Peyer's patch (tissue), 4 donors: ENCODE measurements around the gene CACNA1A.

Source experiments
- POLR2A ChIP-seq, 2 donors: fragments of 450-650 bp; IDR thresholded peaks; one replicate each; pipeline ENCODE4 v1.5.1; 2017; ENCODE audit warnings: antibody characterized with exemption in 2 of 2, mild to moderate bottlenecking in 2 of 2, moderate library complexity in 2 of 2
- TF ChIP-seq, protein P1 (sequence below), 6 experiments: fragments of 450-650 bp in 4 of 6; fragments of 200-600 bp in 2 of 6; sonication (generic) in 1 of 6; IDR thresholded peaks; one replicate each; pipeline ENCODE4 v1.5.1; 2017 to 2019; ENCODE audit warnings: antibody characterized with exemption in 6 of 6, mild to moderate bottlenecking in 3 of 6, moderate library complexity in 1 of 6

DNA sequence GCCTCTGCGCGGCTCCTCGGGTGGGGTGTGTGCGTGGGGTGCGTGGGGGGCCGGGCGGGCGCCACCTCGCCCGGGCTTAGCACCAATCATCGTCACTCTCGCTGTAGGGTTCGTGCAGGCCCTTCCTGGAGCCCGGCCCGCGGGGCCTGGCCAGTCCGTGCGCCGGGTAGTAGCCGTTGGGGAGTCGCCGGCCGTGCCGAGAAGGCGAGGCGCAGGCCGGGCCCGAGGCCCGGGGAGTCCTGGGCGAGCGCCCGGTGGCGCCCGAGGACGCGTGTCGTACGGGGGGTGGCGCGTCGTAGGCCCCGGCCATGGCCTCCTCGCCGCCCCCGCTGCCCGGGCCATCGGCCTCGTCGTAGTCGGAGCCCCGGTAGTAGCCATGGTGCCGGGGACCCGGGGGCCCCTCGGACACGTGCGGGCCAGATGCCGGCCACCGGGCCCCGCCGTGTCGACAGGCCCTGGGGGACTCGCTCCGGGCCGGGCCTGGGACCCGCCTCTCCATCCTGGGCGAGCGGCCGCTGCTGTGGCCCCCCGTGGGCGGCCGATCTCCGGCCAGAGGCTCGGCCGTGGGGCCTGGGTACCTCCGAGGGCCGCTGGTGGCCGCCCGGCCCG, 298.9 kb downstream of the CACNA1A start:
- TF ChIP-seq, protein P1, sequence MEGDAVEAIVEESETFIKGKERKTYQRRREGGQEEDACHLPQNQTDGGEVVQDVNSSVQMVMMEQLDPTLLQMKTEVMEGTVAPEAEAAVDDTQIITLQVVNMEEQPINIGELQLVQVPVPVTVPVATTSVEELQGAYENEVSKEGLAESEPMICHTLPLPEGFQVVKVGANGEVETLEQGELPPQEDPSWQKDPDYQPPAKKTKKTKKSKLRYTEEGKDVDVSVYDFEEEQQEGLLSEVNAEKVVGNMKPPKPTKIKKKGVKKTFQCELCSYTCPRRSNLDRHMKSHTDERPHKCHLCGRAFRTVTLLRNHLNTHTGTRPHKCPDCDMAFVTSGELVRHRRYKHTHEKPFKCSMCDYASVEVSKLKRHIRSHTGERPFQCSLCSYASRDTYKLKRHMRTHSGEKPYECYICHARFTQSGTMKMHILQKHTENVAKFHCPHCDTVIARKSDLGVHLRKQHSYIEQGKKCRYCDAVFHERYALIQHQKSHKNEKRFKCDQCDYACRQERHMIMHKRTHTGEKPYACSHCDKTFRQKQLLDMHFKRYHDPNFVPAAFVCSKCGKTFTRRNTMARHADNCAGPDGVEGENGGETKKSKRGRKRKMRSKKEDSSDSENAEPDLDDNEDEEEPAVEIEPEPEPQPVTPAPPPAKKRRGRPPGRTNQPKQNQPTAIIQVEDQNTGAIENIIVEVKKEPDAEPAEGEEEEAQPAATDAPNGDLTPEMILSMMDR (IDR thresholded peaks at IDR 0.05): no peak
- no peak for TF ChIP-seq POLR2A (IDR thresholded peaks at IDR 0.05)
